Adrenal gland (tissue), 5 donors: ENCODE data around the gene HEXB.

ENCODE experiments used
- CTCF ChIP-seq, 6 experiments: fragments of 450-650 bp in 4 of 6; fragments of 200-600 bp in 2 of 6; sonication (generic) in 1 of 6; IDR thresholded peaks; 1 replicate in 5 of 6; 2 replicates in 1 of 6; pipeline versions ENCODE4 v1.5.1 to v1.8.0; 2016 to 2021; ENCODE audit warnings: antibody characterized with exemption in 6 of 6, mild to moderate bottlenecking in 2 of 6, moderate library complexity in 1 of 6
- POLR2A ChIP-seq, 2 donors: fragments of 450-650 bp; IDR thresholded peaks; one replicate each; pipeline ENCODE4 v1.6.1; 2017; ENCODE audit warnings: antibody characterized with exemption in 2 of 2, mild to moderate bottlenecking in 2 of 2, moderate library complexity in 1 of 2
- donor health status: DM: no; HTN: no; CAD: no.

GRCh38 chr5:74653991-74654390, 31.0 kb upstream of the HEXB start:
- TF ChIP-seq POLR2A (IDR thresholded peaks at IDR 0.05) (no peak), CTCF (IDR thresholded peaks at IDR 0.05) (no peak)
